GM12874 (cell line): ENCODE data around the gene ARHGAP26.

Experiments used
- TF ChIP-seq, protein P1 (sequence below): IDR thresholded peaks from 2 replicates; pipeline ENCODE4 v1.5.1; 2011; ENCODE audit warnings: low read depth, mild to moderate bottlenecking, control low read depth, low read length, moderate library complexity; ENCODE audit not compliant: insufficient read depth

Gene ARHGAP26

DNA sequence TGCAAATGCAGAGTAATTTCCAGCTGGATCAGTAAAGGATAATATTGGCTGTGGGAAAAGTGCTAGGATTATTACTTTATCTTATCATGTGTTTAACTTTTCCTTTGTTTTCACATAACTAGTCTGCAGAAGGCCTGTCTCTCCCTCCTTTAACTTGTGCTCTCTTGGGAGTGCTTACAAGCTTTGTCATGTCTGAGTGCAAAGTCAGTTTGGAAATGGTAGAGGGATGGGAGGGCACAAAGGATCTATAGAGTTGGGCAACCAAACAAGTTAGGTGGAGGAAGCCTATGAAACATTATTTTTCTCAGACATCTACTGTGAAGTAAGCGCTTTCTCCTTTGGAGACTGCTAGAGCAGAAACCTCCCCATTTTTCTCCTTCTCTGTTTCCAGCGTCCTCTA is 308.8 kb downstream of the ARHGAP26 start:
- TF ChIP-seq, protein P1, sequence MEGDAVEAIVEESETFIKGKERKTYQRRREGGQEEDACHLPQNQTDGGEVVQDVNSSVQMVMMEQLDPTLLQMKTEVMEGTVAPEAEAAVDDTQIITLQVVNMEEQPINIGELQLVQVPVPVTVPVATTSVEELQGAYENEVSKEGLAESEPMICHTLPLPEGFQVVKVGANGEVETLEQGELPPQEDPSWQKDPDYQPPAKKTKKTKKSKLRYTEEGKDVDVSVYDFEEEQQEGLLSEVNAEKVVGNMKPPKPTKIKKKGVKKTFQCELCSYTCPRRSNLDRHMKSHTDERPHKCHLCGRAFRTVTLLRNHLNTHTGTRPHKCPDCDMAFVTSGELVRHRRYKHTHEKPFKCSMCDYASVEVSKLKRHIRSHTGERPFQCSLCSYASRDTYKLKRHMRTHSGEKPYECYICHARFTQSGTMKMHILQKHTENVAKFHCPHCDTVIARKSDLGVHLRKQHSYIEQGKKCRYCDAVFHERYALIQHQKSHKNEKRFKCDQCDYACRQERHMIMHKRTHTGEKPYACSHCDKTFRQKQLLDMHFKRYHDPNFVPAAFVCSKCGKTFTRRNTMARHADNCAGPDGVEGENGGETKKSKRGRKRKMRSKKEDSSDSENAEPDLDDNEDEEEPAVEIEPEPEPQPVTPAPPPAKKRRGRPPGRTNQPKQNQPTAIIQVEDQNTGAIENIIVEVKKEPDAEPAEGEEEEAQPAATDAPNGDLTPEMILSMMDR, result no peak

DNA sequence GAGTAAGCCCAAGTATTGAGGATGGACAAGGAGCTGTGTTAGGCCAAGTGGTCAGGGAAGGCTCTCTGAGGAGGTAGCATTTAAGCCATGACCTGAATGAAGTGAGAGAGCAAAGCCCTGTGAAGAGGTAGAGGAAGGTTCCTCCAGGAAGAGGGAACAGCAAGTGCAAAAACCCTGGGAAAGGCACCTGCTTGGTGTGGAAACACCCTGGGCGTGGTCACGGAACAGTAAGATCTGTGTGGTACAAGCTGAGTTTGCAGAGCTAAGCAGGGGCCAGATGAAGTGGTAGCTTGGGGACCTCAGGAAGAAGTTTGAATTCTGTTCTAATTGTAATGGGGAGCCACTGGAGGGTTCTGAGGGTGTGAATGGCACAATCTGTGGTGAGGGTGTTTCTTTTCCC is 310.2 kb downstream of the ARHGAP26 start:
- TF ChIP-seq, protein P1, result no peak

DNA sequence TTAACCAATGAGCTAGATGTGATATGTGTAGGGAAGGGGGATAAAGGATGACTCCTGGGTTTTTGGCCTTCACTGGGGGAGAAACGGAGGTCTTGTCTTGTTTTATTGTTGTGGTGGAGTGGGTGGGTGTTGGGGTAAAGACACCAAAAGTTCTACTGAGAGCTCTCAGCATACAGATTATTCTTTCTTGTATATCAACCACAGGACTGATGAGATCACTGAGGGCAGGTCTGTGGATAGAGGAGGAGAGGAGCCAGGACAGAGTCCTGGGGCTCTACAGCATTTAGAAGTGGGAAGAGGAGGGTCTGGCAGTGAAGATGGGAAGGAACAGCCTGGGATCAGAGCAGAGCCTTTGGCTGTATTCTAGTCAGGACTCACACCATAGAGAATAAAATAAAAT is 310.8 kb downstream of the ARHGAP26 start:
- TF ChIP-seq, protein P1, result no peak

DNA sequence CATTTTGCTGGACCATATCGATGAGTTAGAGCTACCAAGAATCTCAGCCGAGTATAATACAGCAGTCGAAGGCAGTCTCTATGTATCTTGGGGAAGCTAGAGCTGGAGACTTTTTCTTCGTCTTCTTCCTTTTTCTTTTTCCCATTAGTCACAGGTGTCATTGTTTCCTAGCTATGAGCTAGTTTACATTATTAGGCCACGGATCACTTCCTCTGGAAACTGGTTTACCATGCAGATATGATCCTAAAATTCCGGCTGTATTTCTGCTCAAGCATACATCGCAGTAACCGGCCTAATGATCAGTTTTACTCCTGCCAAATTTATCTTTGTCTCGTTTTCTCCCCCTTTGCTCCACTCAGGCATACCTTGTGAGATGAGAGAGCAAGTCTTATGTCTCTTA is 312.8 kb downstream of the ARHGAP26 start:
- TF ChIP-seq, protein P1, result no peak

DNA sequence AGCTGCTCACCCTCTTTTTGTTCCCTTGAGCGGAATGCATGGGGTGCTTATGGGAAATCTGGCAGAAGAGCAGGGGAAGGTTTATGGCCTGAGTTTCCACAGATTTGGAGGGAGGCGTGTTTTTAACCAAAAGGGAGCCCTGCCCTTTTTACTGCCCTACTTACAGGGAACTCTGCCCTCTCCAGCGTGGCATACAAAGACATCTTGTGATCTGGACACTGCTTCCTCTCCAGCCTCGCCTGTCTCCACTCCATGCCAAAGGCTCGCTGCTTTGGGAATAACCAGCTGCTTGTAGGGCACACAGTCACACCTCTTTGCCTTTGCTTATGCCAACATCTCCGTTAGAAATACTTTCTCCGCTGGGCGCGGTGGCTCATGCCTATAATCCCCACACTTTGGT is 314.2 kb downstream of the ARHGAP26 start:
- TF ChIP-seq, protein P1, result no peak

DNA sequence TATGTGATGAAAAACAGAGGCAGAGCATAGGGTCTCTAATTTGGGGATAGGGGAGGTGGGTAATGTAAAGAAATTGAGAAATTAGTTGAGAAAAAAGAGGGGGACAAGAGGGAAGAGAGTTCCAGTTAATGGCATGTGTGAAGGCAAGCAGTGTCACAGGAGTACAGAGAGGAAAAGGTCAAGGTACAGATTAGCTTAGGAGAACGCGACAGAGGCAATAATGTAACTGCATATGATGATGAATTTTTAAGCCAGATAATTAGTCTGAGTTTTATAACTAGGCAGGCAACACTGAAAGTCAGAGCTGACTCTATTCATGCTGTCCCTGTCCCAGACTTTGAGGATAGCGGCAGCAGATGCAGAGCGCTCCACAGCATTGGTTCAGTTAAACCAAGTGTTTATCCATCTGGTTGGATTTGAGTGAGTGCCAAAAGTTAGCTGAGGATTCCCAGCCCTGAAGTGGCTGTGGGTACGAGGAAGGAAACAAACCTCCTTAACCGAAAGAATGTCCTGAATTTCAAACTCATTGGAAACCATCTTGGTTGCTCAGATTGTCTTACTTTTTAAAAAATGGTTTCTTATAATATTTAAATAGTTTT is 315.2 kb downstream of the ARHGAP26 start:
- TF ChIP-seq, protein P1, result no peak

DNA sequence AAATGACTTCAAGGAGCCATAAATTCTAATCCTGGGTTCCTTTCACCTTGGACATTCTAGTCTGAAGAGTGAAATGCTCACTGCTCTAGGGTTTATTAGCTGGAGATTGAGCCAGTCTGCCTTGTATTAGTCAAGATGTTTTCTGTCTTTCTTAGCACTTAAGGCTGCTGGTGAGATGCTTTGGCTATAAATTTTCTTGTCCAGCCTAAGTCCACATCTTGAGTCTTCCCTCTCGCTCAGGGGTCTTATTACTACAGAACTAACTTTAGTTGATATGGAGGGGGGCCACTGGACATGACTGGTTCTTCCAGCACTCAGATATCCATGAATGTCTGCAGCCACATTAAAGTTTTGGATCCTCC is 316.4 kb downstream of the ARHGAP26 start:
- TF ChIP-seq, protein P1, result no peak
